PC-9 (cell line): ENCODE data around the gene YIPF7. TPM values are rescaled to one million over a fixed set of nuclear protein-coding genes. Genes with fewer than 3 reads are reported as not detected.

ENCODE experiments used
- BruUV-seq: library from RNA; stranded (reverse); fragments of 400-500 nt; replicated peaks from 2 replicates; lab custom pipeline; 2021; lab: Mats Ljungman, UMichigan
- CTCF ChIA-PET: fragments of 300-600 bp; sonication (Branson Sonifier 250); formaldehyde crosslinking; loops from one replicate; lab custom pipeline; 2022; ENCODE audit warnings: antibody characterized with exemption; lab: Charles Lee
- POLR2A ChIA-PET: fragments of 300-600 bp; sonication (Branson Sonifier 250); formaldehyde crosslinking; loops from one replicate; lab custom pipeline; 2022; ENCODE audit warnings: antibody characterized with exemption; ENCODE audit not compliant: unreplicated experiment; lab: Charles Lee
- DNase-seq, 2 experiments: peaks; one replicate each; pipeline versions ENCODE4 v3.0.0 to v3.0.0-alpha.2; 2015 to 2022; ENCODE audit warnings: mixed read lengths in 1 of 2
- H2AFZ ChIP-seq: fragments of 200-600 bp; sonication (generic); 2 replicates; pipeline ENCODE4 v1.8.1; 2017; ENCODE audit warnings: antibody characterized with exemption
- H3F3A ChIP-seq: fragments of 200-600 bp; sonication (generic); 2 replicates; pipeline ENCODE4 v1.8.1; 2017; ENCODE audit warnings: antibody characterized with exemption, mild to moderate bottlenecking, low read depth; ENCODE audit not compliant: insufficient read depth
- H3K27ac ChIP-seq: fragments of 200-600 bp; sonication (generic); 2 replicates; pipeline ENCODE4 v1.6.1; 2016; ENCODE audit warnings: mixed run types
- H3K27me3 ChIP-seq: fragments of 200-600 bp; sonication (generic); 2 replicates; pipeline ENCODE4 v1.6.1; 2016; ENCODE audit warnings: low read depth, mixed run types; ENCODE audit not compliant: insufficient read depth
- H3K36me3 ChIP-seq: fragments of 200-600 bp; sonication (generic); 2 replicates; pipeline ENCODE4 v1.6.1; 2016; ENCODE audit warnings: low read depth, mixed run types
- H3K4me1 ChIP-seq: fragments of 200-600 bp; sonication (generic); replicated peaks from 2 replicates; pipeline ENCODE4 v1.6.1; 2016; ENCODE audit warnings: mixed run types; ENCODE audit not compliant: insufficient read depth
- H3K4me2 ChIP-seq: fragments of 200-600 bp; sonication (generic); 2 replicates; pipeline ENCODE4 v1.6.1; 2017; ENCODE audit warnings: mixed run types
- H3K4me3 ChIP-seq: fragments of 200-600 bp; sonication (generic); 2 replicates; pipeline ENCODE4 v1.6.1; 2016; ENCODE audit warnings: mixed run types
- H3K79me2 ChIP-seq: fragments of 200-600 bp; sonication (generic); 2 replicates; pipeline ENCODE4 v1.6.1; 2017; ENCODE audit warnings: low read depth, mixed run types
- H3K9me2 ChIP-seq: fragments of 200-600 bp; sonication (generic); 2 replicates; pipeline ENCODE4 v1.8.1; 2017; ENCODE audit warnings: mild to moderate bottlenecking; ENCODE audit not compliant: insufficient read depth
- H3K9me3 ChIP-seq: fragments of 200-600 bp; sonication (generic); 2 replicates; pipeline ENCODE4 v1.8.1; 2016; ENCODE audit warnings: low read depth; ENCODE audit not compliant: insufficient read depth
- H4K20me1 ChIP-seq: fragments of 200-600 bp; sonication (generic); 2 replicates; pipeline ENCODE4 v1.8.1; 2017; ENCODE audit not compliant: insufficient read depth
- CTCF ChIP-seq: fragments of 200-600 bp; sonication (generic); conservative IDR thresholded peaks from 2 replicates; pipeline ENCODE4 v1.6.1; 2017; ENCODE audit warnings: mixed run types, antibody characterized with exemption, mild to moderate bottlenecking, moderate library complexity
- EZH2 ChIP-seq: fragments of 200-600 bp; sonication (generic); IDR thresholded peaks from 2 replicates; pipeline ENCODE4 v1.8.0; 2017; ENCODE audit warnings: antibody characterized with exemption, low read depth
- intact Hi-C: fragments of 100-400 bp; cut with micrococcal nuclease; formaldehyde crosslinking; loops from one replicate; pipeline ENCODE4 v1.10.0; 2022; ENCODE audit not compliant: unreplicated experiment
- total RNA-seq: library from RNA; stranded (reverse); gene quantifications from 2 replicates; pipeline ENCODE4 v1.2.3, GENCODE V29; 2021

Gene YIPF7
- total RNA-seq, 1 experiment from 2014 or later: not detected

DNA sequence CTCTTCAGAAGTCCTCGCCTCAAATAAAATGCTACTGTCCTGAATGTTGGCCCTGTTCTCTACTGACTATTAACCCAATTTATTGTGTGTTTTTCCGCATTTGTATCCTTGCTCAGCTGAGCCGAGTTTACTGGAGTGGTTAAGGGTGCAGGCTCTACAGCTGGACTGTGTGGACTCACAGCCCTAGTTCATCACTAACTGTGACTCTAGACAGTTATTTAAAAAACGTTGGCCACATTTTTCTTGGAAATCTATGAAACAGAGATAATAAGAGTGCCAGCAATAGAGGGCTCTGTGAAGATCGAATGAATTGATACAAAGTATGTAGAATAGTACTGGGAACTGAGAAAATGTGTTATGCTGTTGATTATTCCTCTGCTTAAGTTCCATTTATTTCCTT lies 23.9 kb upstream of the YIPF7 start:
- POLR2A ChIA-PET: no interaction called here
- no peak for TF ChIP-seq CTCF
- TF ChIP-seq EZH2: no peak
- no TSS peak for BruUV-seq

GRCh38 chr4:44674471-44674870 lies 23.0 kb upstream of the YIPF7 start:
- ChIA-PET POLR2A (no interaction called here), CTCF (no interaction called here)
- Histone ChIP-seq H3K9me2 (no peaks in the 10 kb centered on the region), H3K36me3 (no peaks in the 10 kb centered on the region), H2AFZ (no peak overlapping the region), H3F3A (no peaks in the 10 kb centered on the region; the same call in 1 of the 2 replicates), H3K27me3 (0 out of 2 replicates have a peak, but pooled peaks cover 3% of the 10 kb centered on the region), H3K4me2 (no peak overlapping the region), H3K9me3 (no peaks in the 10 kb centered on the region), H4K20me1 (0 out of 2 replicates have a peak, but pooled peaks cover 4% of the 10 kb centered on the region), H3K79me2 (peaks cover 10% of the 10 kb centered on the region), H3K4me1 (peaks cover 5% of the 10 kb centered on the region; the same call in 1 of the 2 replicates), H3K4me3 (no peak overlapping the region), H3K27ac (no peak overlapping the region)
- DNase-seq: no peak
- BruUV-seq: no TSS peak
- intact Hi-C loops: no loop called here
- TF ChIP-seq CTCF: no peak; the same call in 1 of the 2 replicates

More for the DNA sequence above, 23.9 kb upstream of the YIPF7 start:
- H3F3A ChIP-seq: no peaks in the 10 kb centered on the region; the same call in 1 of the 2 replicates
- no peaks in the 10 kb centered on the region for H3K9me3 ChIP-seq
- intact Hi-C loops: no loop called here
- no peak overlapping the region for H2AFZ ChIP-seq
- DNase-seq: no peak
- H3K27ac ChIP-seq: no peak overlapping the region
- peaks cover 14% of the 10 kb centered on the region; the same call in 1 of the 2 replicates for H3K4me1 ChIP-seq
- H3K4me2 ChIP-seq: no peak overlapping the region
- no peaks in the 10 kb centered on the region for H3K36me3 ChIP-seq
- CTCF ChIA-PET: no interaction called here
- H4K20me1 ChIP-seq: 0 out of 2 replicates have a peak, but pooled peaks cover 4% of the 10 kb centered on the region
- no peak overlapping the region for H3K4me3 ChIP-seq
- H3K79me2 ChIP-seq: peaks cover 19% of the 10 kb centered on the region
- no peaks in the 10 kb centered on the region for H3K27me3 ChIP-seq
- no peaks in the 10 kb centered on the region for H3K9me2 ChIP-seq

DNA sequence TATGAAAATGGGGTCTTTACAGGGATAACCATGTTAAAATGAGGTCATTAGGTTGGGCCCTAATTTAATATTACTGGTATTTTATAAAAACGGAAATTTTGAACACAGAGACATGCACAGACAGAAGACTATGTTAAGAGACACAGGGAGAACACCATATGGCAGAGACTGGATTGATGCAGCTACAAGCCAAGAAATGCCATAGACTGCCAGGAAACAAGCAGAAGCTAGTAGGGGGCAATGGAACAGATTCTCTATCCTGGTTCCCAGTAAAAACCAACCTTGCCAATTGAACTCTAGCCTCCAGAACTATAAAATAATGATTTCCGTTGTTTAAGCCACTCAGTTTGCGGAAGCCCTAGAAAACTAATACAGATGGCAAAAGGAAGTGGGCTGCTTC lies 20.2 kb upstream of the YIPF7 start:
- intact Hi-C loops: no loop called here
- H3K9me3 ChIP-seq: no peaks in the 10 kb centered on the region
- H2AFZ ChIP-seq: no peak overlapping the region
- no peaks in the 10 kb centered on the region for H3K36me3 ChIP-seq
- no peak for DNase-seq
- no peaks in the 10 kb centered on the region; the same call in 1 of the 2 replicates for H3F3A ChIP-seq
- no peak for TF ChIP-seq CTCF
- TF ChIP-seq EZH2: no peak
- no peaks in the 10 kb centered on the region for H3K4me1 ChIP-seq
- no peaks in the 10 kb centered on the region for H3K79me2 ChIP-seq
- no peak overlapping the region for H3K4me2 ChIP-seq
- ChIA-PET POLR2A (no interaction called here), CTCF (no interaction called here)
- H3K27ac ChIP-seq: no peak overlapping the region
- H3K4me3 ChIP-seq: no peak overlapping the region
- no peaks in the 10 kb centered on the region for H3K9me2 ChIP-seq
- H3K27me3 ChIP-seq: 0 out of 2 replicates have a peak, but pooled peaks cover 3% of the 10 kb centered on the region
- no TSS peak for BruUV-seq
- H4K20me1 ChIP-seq: no peaks in the 10 kb centered on the region
